ENCODE results near the gene ACOX2.
"Not testable (repeated sequence)": the region's sequence is repeated elsewhere in the genome, so short reads cannot be mapped to it uniquely, and the experiment has no call there.

ACOX2 gene

DNA sequence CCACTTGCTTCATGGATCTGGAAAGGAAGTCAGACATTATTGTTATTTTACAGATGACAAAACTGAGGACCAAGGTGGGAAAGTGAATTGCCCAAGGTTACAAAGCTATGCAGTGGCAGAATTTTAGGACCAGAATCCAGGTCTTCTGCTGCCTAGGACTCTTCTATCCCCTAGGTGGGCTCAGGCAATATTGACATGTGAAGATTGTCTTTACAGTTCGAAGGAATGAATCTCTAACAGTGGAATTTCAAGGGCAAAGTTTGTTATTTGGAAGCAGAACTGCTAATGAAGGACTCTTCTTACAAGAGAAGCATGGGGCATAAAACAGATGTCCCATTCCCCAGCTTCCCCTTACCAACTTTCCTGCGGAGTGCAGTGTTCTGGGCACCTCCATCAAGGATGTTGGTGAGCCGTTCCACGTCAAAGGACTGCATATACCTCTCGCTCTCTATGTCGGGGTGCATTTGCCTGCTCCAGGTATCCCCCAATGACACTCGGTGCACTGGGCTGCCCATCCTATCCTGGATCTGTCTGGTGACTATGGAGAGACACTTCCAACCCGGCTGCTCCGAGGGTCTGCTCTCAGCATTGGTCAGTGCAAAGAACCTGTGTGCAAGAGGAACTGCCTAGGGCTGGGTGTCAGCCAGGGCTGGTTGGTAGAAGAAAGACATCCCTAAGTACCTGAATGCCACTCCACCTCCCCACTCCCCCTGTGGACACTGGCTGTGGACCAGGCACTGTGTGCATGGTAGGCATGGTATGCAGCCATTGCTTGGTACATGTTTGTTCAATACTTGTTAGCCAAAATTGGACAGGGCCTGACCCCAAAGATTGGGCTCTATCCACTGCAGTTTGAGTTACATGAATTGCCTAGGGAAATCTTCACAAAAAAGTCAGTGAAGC, 2.1 kb downstream of the ACOX2 start:
- no peak for DNase-seq

DNA sequence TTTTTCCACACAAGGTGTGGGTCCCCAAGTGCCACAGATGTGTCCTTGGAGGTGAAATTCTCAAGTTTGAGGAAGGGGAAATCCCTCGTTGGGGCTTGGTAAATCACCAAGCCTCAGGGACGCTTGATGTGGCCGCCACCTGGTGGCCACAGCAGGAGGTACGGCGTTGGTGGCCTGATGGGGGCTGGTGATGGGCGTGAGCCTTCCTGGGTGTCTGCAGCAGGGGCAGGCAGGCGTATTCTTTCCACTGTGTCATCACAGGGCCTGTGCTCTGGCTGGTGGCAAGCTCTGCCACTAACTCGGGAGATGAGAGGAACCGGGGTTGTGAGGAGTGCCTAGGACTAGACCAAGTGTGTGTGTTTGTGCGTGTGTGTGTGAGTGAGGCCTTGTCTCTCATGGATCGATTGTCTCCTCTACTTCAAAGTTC, 4.2 kb downstream of the ACOX2 start:
- peak; percentile 74 for DNase-seq

DNA sequence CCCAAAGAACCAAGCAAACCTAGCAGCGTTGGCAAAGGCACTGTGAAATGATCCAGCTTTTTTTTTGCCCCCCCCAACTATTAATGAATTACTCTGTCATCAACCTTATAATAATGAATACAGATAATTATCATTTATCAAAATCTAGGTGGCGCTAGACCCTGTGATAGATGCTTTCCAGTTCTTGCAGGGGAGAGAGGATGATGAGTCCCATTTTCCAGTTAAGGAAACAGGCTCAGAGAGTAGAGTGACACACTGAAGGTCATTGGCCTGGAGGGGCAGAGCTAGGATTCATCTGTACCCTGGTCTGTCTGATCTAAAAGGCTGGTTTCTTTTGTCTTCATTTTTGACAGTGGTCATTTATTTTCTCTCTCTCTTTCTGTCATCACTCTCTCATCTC, 5.0 kb downstream of the ACOX2 start:
- DNase-seq = no peak

DNA sequence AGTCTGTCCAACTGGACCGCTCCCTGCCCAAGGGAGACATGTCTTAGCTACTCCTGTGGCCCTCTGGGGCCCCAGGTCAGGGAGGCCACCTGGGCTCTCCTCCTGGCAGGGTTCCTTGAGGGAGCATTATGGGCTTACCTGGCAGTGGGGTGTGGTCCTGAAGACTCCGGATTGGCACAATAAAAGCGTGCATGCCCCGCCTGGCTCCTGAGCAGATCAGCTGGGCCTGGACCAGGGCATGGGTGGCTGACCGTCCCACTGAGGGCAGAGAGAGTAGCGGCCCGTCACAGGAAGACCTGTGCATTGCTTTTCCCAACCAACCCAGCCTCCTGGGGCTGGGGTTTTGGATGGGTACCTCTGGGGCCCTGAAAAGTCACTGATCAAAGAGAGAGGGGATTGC, 5.4 kb downstream of the ACOX2 start:
- no peak for DNase-seq

DNA sequence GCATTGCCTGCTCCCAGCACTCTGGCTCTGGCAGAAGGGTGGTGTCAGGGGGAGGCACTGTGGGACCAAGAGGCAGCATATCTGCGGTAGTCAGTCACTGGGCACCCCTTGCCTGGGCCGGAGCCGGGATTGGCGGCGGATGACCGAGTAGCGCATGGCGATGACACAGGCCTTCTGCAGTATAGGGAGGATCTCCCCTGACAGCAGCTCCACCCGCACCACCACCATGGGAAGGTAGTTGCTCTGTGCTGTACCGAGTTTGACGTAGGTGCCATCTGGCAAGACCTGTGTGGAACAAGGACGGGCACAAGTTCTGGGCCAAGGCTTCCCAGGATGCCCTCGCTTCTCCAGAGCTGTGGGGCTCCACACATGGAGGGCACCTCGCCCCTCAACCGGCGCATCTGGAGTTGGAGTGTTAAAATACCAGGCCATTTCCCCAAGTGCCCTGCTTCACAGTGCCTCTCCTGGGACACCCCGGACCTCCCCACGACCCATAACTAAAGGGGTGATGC, 6.6 kb downstream of the ACOX2 start:
- DNase-seq = no peak

DNA sequence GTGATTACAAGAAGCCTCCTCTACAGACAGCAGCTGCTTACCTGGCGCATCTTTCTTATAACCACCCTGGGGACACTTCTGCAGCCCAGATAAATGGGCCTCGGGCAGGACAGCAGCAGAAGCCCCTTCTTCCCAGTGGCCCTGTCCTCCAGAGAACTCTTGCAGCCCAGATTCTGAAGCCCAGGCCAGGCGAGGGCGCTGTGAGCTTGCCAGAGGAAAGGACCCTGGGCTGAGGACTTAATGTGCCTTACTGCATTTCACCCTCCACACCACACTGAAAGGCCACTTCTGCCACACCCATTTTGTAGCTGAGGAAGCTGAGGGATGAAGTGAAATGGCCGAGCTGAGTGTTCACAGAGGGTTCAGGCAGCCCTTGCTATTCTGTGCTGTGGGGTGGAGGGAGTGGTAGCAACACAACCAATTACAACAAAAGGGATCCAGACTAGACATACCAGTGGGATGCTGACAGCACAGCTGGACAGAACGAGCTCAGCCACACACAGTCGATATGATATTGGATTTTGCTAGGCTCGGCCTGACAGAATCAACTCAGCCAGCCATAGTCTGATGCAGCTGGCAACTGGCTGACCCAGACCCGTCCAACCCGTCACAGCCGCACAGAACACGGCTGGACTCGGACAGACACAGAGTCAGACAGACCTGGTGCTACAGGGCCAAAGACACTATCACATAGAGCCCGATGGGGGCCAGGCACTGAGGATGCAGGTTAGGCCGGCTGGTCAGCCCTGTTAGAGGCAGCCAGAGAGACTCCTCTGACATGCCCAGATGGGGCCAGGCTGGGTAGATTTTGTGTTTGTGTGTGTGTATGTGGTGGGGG, 7.3 kb downstream of the ACOX2 start:
- no peak for DNase-seq

DNA sequence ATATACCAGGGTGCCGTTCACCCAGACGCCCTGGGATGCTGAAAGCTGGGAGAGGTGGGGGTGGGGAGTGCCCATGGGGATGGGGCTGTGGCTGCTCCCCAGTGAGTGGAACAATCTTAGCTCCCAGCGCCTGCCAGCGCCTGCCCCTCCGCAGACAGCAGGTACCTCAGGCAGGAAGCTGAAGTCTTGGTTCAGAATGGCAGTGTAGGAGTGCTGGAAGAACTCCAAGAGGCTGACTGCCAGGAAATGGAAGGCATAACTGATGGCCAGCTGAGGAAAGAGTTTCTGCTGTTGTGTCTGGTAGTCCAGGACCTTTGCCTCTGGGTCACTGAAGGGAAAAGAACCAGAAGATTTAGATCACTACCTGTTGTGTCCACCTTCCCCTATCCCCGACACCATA, 8.4 kb downstream of the ACOX2 start:
- DNase-seq = no peak

DNA sequence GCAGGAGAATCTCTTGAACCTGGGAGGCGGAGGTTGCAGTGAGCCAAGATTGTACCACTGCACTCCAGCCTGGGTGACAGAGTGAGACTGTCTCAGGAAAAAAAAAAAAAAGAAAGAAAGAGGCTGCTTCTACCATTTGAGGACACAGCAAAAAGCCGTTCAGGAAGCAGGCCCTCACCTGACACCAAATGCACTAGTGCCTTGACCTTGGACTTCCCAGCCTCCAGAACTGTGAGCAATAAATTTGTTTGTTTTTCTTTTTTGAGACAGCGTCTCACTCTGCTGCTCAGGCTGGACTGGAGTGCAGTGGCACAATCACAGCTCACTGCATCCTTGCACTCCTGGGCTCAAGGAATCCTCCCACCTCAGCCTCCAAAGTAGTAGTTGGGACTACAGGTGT, 9.6 kb downstream of the ACOX2 start:
- not testable (repeated sequence) for DNase-seq

DNA sequence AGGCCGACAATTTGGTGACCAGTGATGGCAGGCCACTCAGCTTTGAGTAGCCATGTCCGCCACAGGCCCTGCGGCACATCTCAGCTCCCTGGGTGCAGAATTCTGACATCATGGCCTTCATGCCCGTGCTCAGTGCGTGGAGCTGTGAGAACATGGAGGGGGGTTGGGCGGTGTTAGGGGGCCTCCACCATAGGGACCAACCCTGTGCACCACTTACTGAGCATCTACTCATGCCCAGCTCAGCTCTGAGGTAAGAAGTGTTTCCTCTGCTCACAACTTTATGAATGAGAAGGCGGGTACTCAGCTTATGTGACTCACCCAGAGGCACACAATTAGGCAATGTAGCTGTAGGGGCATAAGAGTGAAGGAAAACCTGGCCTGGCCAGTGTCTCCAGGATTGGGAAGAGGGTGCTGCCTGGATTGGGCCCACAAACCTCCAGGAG, 10.5 kb downstream of the ACOX2 start:
- no peak for DNase-seq

DNA sequence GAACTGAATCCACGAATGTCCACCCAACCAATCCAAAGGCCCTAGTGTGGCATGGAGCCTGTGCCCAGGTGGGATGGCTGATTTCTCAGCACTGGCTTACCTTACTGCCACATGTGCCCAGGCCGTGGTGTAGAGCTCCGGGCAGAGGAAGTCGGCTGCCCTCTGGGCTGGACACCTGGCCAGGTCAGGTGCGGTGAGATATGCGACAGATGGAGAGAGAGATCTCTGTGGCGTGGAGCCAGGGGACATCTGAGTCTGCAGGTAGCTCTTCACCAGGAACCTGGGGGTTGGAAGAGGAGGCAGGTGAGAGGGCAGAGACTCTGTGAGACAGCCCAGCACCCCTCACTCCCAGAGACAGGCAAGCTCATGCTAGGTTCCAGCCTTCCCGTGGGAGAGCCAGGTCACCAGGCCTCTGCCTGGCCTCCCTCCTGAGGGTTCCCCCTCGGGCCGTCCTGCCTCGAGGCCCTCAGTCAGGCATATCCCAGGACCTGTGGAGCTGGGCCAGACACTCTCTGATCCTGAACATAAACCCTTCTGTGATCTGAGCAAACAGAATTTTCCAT, 12.6 kb downstream of the ACOX2 start:
- DNase-seq = no peak

DNA sequence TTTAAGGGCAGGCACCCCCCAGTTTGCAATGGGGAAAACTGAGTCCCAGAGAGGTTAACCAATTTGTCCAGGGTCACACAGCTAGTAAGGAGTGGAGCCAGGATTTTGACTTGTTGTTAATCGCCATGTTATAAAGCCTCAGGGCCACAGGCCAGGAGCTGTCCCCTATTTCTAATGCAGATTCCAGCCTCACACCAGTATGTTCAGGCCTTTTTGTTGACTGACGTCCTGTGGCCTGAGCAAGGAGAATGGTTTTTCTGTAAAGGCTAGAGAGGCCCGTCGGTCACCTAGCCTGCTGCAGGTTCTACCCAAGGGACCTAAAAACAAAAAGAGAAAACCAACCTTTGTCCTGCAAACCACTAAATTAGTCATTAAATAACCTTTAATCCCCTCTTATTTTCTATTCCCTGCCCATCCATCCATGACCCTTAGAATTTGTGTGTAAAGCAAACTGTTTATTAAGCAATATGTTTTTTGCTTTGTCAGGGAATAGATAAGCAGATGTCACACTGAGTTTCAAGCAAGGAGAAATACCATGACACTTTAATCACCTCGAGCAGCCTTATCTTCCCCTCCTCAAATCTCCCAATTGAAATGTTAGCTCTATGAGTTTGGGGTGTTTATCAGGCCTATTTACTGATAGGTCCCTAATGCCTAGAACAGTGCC, 14.1 kb downstream of the ACOX2 start:
- no peak for DNase-seq

DNA sequence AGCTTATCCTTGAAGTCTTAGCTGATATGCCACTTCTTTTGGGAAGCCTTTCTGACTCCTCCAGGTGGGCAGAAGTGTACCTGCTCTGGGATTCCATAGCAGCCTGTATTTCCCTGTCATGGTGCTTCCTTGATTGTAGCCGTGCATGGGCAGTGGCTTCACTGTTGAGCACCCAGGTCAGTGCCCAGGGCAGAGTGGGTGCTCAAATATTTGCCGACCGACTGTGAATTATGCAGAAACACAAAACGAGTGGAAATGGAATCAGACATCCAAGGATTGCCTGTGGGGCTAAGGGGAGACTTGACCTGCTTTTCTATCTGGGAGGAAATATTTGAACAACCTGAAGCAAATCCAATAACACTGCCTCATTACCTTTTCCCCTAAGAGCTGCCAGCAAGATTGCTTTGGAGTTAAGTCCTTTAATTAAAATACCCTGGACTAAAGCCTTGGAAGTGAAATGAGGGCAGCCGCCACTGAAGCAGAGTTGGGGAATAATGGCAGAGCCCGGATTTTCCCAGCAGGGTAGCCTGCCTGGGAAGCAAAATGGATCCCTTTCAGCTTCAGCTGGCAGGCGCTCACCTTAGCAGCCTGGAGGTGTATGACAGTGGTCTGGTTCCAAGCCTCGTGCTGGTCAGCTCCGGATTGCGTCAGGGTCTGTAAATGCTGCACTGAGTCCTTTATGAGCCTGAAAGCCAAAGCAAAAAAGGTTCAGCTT, 14.9 kb downstream of the ACOX2 start:
- no peak for DNase-seq

DNA sequence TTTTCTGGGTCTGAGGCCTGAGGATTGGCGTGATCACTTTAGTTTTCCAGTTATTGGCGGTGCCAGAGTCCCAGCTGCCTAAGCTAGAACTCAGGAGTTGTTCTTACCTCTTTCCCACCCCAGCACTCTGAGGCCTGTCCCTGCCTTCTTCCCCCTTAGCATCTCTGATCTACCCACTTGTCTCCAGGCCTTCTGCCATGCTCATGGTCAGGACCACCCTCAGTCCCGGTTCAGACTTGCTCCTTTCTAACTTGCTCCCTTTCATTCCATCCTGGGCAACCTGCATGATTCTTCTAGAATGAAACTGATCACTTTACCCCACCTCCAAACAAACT, 15.7 kb downstream of the ACOX2 start:
- DNase-seq = no peak

DNA sequence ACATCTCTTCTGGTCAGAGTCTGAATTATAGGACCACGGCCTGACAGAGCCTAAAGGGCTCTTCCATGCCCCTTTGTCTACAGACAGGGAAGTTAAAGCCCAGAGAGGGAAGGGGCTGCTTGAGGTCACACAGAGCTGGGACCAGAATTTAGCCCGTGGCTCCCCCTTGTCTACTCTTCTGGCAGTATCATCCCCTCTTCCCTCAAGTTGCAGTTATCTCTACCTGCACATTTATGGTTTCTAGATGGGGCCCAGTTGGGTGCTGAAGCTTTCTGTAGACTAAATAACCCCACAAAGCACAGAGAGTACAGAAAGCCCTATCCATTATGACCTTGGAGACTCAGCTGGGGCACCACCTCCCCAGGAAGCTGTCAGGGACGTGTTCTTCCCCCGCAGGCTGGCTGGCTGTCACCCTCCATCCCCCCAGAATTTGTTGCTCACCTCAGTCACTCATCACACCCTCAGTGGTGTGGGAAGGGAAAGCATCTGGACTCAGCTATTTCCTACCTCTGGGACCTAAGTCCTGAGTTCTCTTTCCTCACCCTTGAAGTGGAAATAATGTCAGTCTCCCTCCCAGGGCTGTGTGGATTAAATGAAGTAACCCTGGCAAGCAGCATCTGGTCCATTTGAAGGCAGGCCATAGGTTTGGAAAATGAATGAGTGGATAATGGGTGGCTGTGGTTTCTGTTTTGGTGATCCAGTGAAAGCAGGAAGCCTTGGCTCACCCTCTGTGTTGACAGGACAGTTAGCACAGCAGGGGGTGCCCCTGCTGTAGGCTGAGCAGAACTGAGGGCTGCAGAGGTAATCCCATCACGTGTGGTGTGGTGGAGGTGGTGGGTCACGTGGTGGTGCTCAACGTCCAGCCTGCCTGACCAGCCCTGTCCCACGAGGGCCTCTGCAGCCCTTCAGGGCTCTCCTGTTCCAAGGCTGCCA, 16.3 kb downstream of the ACOX2 start:
- no peak for DNase-seq

DNA sequence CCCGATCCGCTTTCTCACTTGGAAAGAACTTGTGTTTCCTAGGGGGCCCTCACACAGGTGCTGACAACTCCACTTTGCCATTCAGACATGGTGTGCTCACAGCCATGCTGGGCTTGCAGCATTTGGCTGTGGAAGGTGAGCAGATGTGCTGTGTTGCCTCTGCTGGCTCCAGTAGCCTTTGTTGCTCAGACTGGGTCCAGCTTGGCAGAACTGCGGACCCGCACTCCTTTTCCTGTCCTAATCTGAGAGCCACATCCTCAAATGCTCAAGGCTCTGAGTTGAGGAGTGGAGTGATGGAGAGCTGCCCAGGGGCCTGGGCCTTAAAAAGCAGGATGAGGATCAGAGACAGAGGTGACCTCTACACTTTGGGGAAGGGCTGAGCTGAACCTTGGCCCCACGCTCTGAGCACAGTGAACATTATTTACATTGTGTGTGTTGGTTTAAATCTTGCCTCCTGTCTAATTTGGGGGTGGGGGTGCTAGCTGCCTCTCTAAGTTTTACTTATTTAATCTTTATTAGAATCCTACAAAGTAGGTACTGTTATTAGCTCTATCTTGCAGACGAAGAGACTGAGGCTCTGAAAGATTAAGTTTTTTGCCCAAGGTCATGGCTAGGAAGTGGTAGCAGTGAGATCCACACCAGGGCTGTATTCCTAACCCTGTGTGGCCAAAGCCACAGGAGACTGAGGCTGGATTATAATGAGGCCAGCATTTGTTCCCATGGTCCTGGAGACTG, 17.2 kb downstream of the ACOX2 start:
- DNase-seq = no peak

DNA sequence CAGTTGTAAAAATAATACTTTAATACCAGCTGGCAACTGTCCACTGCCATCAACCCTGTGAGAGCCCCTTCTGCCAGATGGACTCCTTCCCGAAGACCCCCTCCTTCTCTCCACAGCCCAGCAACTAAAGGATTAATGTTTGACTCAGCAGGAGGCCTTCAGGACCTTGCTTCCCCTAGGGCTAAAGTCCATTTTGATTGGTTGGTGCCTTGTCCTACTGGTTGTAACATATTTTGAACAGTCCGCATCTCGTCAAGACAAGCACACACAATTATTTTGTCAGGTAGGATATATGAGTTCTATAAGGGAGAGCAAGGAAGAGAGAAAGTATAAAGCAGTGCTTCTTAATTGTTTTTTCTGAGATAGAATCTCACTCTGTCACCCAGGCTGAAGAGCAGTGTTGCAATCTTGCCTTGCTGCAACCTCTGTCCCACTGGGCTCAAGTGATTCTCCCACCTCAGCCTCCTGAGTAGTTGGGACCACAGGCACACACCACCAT, 18.6 kb downstream of the ACOX2 start:
- no peak for DNase-seq

DNA sequence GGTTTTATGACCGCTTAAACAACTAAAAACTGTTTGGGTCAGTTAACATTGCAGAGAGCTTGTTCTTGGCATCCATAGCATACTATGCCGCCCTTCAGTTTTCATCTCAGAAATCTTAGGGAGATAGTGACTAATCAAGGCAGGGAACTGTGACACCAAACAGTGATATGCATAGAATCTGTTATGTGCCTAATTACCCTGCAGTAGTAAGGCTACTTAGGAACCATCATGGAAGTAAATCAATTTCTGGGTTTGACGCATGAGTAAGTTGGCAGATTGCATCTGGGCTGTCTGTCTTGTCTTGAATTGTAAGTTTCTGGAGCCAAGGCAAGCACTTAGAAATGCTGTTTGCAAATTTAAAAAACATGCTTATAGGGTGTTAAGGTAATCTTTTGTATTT, 22.6 kb downstream of the ACOX2 start:
- DNase-seq = no peak

DNA sequence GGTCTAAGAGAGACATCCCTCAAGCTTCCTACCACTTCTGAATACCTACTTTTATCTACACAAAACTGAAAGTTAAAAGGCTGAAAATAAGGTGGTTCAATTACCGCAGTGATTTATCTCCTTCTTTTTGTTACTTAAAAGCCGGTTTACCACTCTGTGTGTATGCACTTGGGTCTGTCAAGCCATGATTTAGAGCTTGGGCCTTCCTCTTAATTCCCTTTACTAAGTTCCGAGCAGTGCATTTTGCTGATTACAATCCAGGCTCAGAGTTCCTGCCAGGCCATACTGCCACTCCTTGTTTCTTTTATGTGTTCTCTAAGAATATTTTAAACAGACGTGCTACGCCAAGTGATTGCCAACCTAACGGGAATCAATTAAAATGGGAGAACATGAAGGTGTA, 28.6 kb downstream of the ACOX2 start:
- DNase-seq = no peak

DNA sequence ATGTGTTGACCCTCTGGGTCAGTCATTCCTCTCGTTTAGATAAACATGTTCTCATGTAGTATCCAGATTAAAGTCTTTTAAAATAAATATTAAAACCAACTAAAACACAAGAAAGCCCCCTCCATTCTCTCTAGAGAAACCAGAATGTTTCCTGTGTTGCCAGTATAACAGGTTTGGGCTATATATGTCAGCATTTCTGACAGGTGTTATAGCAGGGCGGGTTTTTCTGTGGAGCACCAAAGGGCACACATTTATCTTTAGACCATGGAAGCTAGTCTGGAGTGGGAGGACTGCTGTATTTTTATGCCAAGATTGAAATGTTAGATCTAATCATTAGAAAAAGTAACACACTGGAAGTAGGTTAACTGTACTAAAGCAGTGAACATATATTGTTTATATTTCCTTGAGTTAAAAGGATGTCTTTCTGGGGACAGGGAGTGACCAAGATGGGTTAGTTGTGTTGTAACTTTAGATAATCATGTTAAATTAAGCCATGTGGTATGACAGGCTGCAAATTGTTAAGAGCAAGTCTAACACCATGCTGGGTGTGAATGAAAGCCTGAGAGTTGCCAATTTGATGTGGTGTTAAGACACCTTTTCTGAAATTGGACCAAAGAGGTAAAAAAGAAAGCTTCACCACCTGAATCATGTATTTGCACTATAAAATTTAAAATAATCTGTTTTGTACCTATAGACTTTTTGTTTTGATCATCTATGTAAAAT, 29.5 kb downstream of the ACOX2 start:
- no peak for DNase-seq

DNA sequence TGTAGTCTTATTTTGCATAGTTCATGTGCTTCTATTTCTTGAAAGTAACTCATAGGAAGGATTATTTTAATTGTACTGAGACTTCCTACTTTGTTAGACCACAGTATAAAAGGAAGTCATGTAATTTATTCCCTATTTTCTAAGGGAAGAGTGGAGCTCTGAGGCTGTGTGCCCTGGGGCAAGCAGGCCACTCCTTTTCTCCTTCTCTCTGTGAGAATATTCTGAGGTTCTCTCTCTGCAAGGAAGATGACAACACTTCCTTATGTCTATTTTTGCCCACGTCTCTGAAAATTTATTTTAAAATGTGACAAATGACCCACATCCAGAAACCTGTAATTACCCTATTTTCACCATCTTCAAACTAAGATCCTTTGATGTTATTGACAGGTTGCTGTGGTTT, 34.1 kb downstream of the ACOX2 start:
- no peak for DNase-seq

Data from right forelimb (tissue), 1 donor.